ENCODE data around the gene TVP23A. TPM values are rescaled to one million over a fixed set of nuclear protein-coding genes. Genes with fewer than 3 reads are reported as not detected.

The TVP23A gene
- polyA plus RNA-seq, 1 of the 3 experiments (the other 2 are of a cell fraction), result 0.35 TPM

DNA sequence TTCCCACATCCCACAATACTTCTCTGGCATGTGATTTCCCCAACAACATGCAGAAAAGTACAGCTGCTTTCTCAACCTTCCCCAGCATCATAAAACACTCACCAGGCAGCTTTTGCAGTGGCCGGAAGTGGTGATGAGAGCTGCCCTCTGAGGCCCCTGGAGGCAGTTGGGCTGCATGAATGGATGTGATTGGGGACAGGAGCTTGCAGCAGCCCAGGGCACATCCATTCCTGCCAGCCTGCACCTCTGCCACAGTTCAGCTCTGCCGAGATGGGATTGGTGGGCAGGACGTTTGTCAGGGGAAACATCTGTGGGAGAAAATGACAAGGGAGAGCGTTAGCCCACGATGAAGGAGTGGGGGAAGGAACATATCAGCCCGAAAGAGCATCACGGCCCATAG is 55.1 kb downstream of the TVP23A start:
- Histone ChIP-seq H3K9me3 (no peaks in the 10 kb centered on the region), H2AFZ (ENCODE audit: low read depth) (no peak overlapping the region), H3K4me1 (ENCODE audit: control insufficient read depth in 1 of 2, insufficient read depth in 2 of 2, low read depth in 1 of 2, low read length in 1 of 2) (peaks cover 0 to 6% of the 10 kb centered on the region in 2 experiments; a peak in 1 of 4 replicates), H3K9ac (no peak overlapping the region), H3K4me3 (ENCODE audit: low read depth in 2 of 2, low read length in 1 of 2) (no peak overlapping the region), H3K4me2 (no peak overlapping the region), H3K27ac (ENCODE audit: low read depth in 2 of 2, low read length in 1 of 2) (no peak overlapping the region), H3K9me2 (no peaks in the 10 kb centered on the region), H4K20me1 (ENCODE audit: insufficient read depth) (no peaks in the 10 kb centered on the region), H3K79me2 (ENCODE audit: insufficient read depth) (no peaks in the 10 kb centered on the region), H3F3A (replicated peaks; ENCODE audit: insufficient read depth) (no peaks in the 10 kb centered on the region), H3K27me3 (ENCODE audit: insufficient read depth) (no peaks in the 10 kb centered on the region), H3K36me3 (replicated peaks in 1 of 2; ENCODE audit: control insufficient read depth in 1 of 2, insufficient read depth in 2 of 2, low read length in 1 of 2) (peaks cover 18 to 30% of the 10 kb centered on the region in 2 experiments)
- CTCF ChIA-PET, result no interaction called here
- POLR2A ChIA-PET, result no interaction called here
- WGBS (ENCODE audit: low lambda C conversion rate), result 96% methylated on average over 6 of the region's 7 CpGs
- TF ChIP-seq IRF3 (IDR thresholded peaks at IDR 0.05; ENCODE audit: low read depth, low read length) (no peak), SMC3 (IDR thresholded peaks at IDR 0.05; ENCODE audit: low read depth, low read length) (no peak)
- no peak for DNase-seq

- Histone ChIP-seq H3K4me3 (ENCODE audit: low read depth in 2 of 2, low read length in 1 of 2) (no peak overlapping the region), H4K20me1 (ENCODE audit: insufficient read depth) (no peaks in the 10 kb centered on the region), H3K9me2 (no peaks in the 10 kb centered on the region), H3K4me1 (ENCODE audit: control insufficient read depth in 1 of 2, insufficient read depth in 2 of 2, low read depth in 1 of 2, low read length in 1 of 2) (peaks cover 0 to 6% of the 10 kb centered on the region in 2 experiments; a peak in 1 of 4 replicates), H3K27ac (ENCODE audit: low read depth in 2 of 2, low read length in 1 of 2) (no peak overlapping the region), H3K27me3 (ENCODE audit: insufficient read depth) (no peaks in the 10 kb centered on the region), H3K4me2 (no peak overlapping the region), H3K79me2 (ENCODE audit: insufficient read depth) (no peaks in the 10 kb centered on the region), H3K9ac (no peak overlapping the region), H3K36me3 (replicated peaks in 1 of 2; ENCODE audit: control insufficient read depth in 1 of 2, insufficient read depth in 2 of 2, low read length in 1 of 2) (peaks cover 21 to 36% of the 10 kb centered on the region in 2 experiments), H3F3A (replicated peaks; ENCODE audit: insufficient read depth) (no peaks in the 10 kb centered on the region), H2AFZ (ENCODE audit: low read depth) (no peak overlapping the region), H3K9me3 (no peaks in the 10 kb centered on the region)
- TF ChIP-seq TCF12 (IDR thresholded peaks at IDR 0.05) (no peak), MXI1 (IDR thresholded peaks at IDR 0.05; ENCODE audit: low read depth, low read length) (no peak), NFIC (IDR thresholded peaks at IDR 0.05; ENCODE audit: borderline replicate concordance) (no peak), EZH2phosphoT487 (IDR thresholded peaks at IDR 0.05; ENCODE audit: borderline replicate concordance, low read depth) (no peak), EP300 (IDR thresholded peaks at IDR 0.05; ENCODE audit: borderline replicate concordance in 1 of 2, low read depth in 1 of 2, low read length in 1 of 2) (no peak), MEF2A (IDR thresholded peaks at IDR 0.05; ENCODE audit: borderline replicate concordance, low read depth) (no peak), GATA2 (CRISPR knock-in tag; IDR thresholded peaks at IDR 0.05) (no peak), SMC3 (IDR thresholded peaks at IDR 0.05; ENCODE audit: low read depth, low read length) (no peak), NRF1 (IDR thresholded peaks at IDR 0.05; ENCODE audit: low read depth, low read length) (no peak), POLR2AphosphoS5 (IDR thresholded peaks at IDR 0.05; ENCODE audit: low read depth, low read length) (no peak), PBX3 (IDR thresholded peaks at IDR 0.05) (no peak), FOXM1 (IDR thresholded peaks at IDR 0.05; ENCODE audit: low read depth) (no peak), TEAD4 (IDR thresholded peaks at IDR 0.05; ENCODE audit: borderline replicate concordance, insufficient read depth) (no peak), CHD2 (IDR thresholded peaks at IDR 0.05; ENCODE audit: low read length, partially characterized antibody) (no peak), FOXJ3 (CRISPR knock-in tag; IDR thresholded peaks at IDR 0.05) (no peak), RFX5 (IDR thresholded peaks at IDR 0.05; ENCODE audit: low read length) (no peak), SIN3A (IDR thresholded peaks at IDR 0.05; ENCODE audit: borderline replicate concordance, low read depth, low read length) (no peak), FOSL2 (IDR thresholded peaks at IDR 0.05; ENCODE audit: borderline replicate concordance, low read depth) (no peak)
- TF ChIP-seq, protein P1, sequence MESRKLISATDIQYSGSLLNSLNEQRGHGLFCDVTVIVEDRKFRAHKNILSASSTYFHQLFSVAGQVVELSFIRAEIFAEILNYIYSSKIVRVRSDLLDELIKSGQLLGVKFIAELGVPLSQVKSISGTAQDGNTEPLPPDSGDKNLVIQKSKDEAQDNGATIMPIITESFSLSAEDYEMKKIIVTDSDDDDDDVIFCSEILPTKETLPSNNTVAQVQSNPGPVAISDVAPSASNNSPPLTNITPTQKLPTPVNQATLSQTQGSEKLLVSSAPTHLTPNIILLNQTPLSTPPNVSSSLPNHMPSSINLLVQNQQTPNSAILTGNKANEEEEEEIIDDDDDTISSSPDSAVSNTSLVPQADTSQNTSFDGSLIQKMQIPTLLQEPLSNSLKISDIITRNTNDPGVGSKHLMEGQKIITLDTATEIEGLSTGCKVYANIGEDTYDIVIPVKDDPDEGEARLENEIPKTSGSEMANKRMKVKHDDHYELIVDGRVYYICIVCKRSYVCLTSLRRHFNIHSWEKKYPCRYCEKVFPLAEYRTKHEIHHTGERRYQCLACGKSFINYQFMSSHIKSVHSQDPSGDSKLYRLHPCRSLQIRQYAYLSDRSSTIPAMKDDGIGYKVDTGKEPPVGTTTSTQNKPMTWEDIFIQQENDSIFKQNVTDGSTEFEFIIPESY (IDR thresholded peaks at IDR 0.05; ENCODE audit: borderline replicate concordance, low read depth), result no peak
- TF ChIP-seq, protein P2, sequence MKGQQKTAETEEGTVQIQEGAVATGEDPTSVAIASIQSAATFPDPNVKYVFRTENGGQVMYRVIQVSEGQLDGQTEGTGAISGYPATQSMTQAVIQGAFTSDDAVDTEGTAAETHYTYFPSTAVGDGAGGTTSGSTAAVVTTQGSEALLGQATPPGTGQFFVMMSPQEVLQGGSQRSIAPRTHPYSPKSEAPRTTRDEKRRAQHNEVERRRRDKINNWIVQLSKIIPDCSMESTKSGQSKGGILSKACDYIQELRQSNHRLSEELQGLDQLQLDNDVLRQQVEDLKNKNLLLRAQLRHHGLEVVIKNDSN (IDR thresholded peaks at IDR 0.05; ENCODE audit: borderline replicate concordance, low read depth), result no peak
- CTCF ChIA-PET, result interaction anchor here (1.5 kb wide), 1 partner anchor 16 kb away, joined by 3 read pairs; no protein-coding TSS in a partner anchor
- no peak for DNase-seq
- POLR2A ChIA-PET, result no interaction called here
- WGBS (ENCODE audit: low lambda C conversion rate), result 93% methylated on average over 26 of the region's 35 CpGs
Measured at GRCh38 chr16:10762336-10763016, 56.1 kb downstream of the TVP23A start.
